SH-SY5Y (cell line): ENCODE measurements around the gene BCL11A.

Source experiments
- GATA2 ChIP-seq: IDR thresholded peaks from 2 replicates; pipeline ENCODE4 v1.6.1; 2011; ENCODE audit warnings: mild to moderate bottlenecking, low read depth, low read length
- GATA3 ChIP-seq: IDR thresholded peaks from 2 replicates; pipeline ENCODE4 v1.6.1; 2011; ENCODE audit warnings: low read depth, mild to moderate bottlenecking, low read length, moderate library complexity

Gene BCL11A

GRCh38 chr2:60460577-60461420, 92.7 kb downstream of the BCL11A start:
- TF ChIP-seq GATA2: no peak
- no peak for TF ChIP-seq GATA3

- no peak for TF ChIP-seq GATA3
- TF ChIP-seq GATA2: no peak
These were observed 93.6 kb downstream of the BCL11A start for GRCh38 chr2:60459851-60460250.

DNA sequence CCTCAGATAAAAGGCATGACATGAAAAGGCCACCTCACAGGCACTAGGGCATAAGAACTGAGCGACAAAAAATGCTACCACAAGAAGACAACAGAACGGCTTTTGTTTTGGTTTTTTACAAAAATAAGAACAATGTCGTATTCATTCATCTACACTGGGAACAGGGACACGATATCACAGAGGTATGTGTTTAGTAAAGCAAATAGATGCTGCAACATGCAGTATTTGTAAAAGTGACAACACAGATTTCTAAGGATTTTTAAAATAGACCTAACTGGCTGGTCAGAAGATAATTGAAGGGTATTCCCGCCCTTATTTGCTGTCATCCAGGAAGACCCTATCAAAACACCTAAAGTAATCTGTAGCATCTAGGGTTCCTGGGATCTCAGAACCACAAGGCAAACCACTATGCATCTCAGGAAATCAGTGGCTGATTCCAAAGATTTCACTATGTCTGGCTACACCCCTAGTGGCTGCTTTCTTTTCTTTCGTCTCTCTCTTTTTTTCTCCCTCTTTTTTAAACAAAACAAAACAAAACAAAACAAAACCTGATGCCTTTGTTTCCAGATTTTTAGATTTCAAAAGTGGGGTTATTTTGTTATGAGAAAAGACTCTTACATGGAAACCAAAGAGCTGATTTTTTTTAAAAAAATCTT, 97.2 kb downstream of the BCL11A start:
- TF ChIP-seq GATA3 (no peak), GATA2 (no peak)

- no peak for TF ChIP-seq GATA2
- no peak for TF ChIP-seq GATA3
These were observed 99.6 kb downstream of the BCL11A start for GRCh38 chr2:60453872-60454271.

DNA sequence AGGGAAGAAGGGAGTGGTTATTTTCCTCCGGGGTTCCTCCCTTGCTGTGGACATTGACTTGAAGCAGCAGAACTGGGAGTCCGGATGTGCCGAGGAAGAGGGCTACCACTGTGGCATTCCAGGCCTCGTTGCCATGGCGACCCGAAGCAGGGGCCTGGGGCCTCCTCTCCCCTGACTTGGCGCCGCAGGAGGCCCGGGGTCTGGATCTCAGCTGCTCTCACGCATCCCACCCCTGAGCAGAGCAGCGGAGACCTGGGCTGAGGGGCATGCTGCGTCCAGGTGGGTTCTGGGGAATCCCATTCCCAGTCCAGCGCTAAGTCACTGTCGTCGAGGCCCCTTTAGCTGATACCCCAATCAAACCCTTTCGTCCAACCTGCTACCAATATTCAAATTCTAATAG, 100.2 kb downstream of the BCL11A start:
- TF ChIP-seq GATA2 (no peak), GATA3 (no peak)

GRCh38 chr2:60450488-60450887, 103.0 kb downstream of the BCL11A start:
- TF ChIP-seq GATA3 (no peak), GATA2 (no peak)

GRCh38 chr2:60447943-60448342, 105.5 kb downstream of the BCL11A start:
- TF ChIP-seq GATA2 (no peak), GATA3 (no peak)

- TF ChIP-seq GATA2 (no peak), GATA3 (no peak)
These were observed 106.8 kb downstream of the BCL11A start for GRCh38 chr2:60446413-60447267.

- TF ChIP-seq GATA2: no peak
- TF ChIP-seq GATA3: no peak
These were observed 107.7 kb downstream of the BCL11A start for GRCh38 chr2:60445684-60446179.

GRCh38 chr2:60442608-60443007, 110.8 kb downstream of the BCL11A start:
- TF ChIP-seq GATA2 (no peak), GATA3 (no peak)

DNA sequence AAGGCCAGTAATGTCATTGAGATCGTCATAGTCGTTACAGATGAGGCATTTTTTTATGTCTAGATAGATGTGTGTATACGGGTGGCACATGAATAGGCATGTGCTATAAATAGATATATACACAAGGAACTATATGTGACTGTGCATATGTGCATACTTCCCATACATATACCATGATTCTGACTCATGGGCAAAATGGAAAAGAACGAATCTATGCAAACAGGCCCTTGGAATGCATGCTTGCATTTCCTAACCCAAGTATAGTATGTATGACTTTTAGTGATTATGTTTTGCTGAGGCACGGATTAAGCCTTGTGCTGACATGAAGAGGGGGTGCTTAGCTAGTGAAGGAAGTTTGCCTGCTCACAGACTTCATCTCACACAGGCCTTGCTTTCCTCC, 111.7 kb downstream of the BCL11A start:
- TF ChIP-seq GATA3 (no peak), GATA2 (no peak)

DNA sequence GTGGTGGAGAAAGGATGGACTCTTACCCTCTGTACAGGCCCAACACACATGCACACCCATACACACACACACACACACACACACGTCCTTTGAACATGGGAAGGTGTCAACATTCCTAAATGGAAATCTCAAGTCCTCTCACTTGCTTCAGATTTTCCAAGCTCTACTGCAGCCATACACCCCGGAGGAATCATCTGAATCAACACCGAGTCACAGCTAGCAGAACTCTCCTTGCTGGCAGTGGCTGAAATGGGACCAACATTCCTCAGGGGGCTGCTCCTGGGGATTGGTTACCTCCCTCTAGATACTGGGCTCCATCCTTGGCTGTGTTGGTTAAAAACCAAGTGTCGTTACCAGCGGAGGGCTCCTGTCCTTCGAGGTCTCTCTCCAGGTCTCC, 112.7 kb downstream of the BCL11A start:
- TF ChIP-seq GATA3 (no peak), GATA2 (no peak)

- no peak for TF ChIP-seq GATA3
- no peak for TF ChIP-seq GATA2
These were observed 113.2 kb downstream of the BCL11A start for GRCh38 chr2:60440079-60440766.
